Measurements from ENCODE around the gene WNT3. TPM values are rescaled to one million over a fixed set of nuclear protein-coding genes. Genes with fewer than 3 reads are reported as not detected.

Gene WNT3
- total and polyA plus RNA-seq, 4 donors, result 4.0 to 17.1 (median 10.7) TPM

DNA sequence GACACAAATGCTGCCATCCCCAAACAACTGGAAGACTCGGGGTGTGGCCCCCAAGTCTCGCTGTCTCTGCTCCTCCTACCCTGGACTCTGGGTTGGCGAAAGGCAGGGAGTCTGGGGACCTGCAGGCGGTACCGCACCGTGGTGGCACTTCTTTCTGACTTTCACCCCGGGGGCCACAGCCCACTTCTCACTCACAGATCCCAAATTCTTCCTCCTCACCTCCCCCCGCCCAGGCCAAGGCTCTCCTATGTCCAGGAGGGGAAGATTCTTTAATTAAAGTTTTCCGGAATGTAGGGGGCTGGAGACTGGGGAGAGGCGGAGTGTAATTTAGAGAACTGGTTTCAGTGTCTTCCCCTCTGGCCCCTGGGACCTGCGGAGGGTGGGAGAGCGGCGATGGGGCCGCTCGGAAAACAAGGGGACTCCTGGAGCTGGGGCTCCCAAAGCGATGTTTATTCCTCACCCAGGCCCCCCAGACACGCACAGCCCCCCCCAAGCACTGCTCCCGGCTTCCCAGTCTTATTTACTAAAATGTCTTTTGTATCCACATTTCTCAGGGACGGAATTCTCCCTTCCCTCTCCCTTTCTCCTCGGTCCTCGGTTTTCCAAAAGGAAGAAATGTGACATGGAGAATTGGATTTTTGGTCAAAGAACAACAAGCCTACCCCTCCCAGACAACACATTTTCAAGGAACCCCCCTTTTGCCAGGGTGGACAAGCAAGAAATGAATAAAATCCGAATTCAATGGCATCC, 1.2 kb downstream of the WNT3 start:
- Histone ChIP-seq H3K27me3 (ENCODE audit: control insufficient read depth, insufficient read depth, low read length) (peaks cover 59% of the 10 kb centered on the region), H3K4me3 (ENCODE audit: low read depth, low read length) (peak overlapping the region; percentile 36), H3K36me3 (ENCODE audit: control insufficient read depth, insufficient read depth, low read length) (peaks cover 7% of the 10 kb centered on the region), H3K4me1 (ENCODE audit: control insufficient read depth, insufficient read depth, low read length) (peaks cover 57% of the 10 kb centered on the region), H3K9me3 (ENCODE audit: control insufficient read depth, insufficient read depth, low read length) (no peaks in the 10 kb centered on the region), H3K27ac (ENCODE audit: low read depth, low read length) (peak overlapping the region; percentile 49)
- peak in 1 of 6 donors; percentile 14 for DNase-seq (ENCODE audit: low read depth in 4 of 6, low spot score in 6 of 6)
- WGBS (ENCODE audit: insufficient coverage), result 22% methylated on average over 6 of the region's 22 CpGs

DNA sequence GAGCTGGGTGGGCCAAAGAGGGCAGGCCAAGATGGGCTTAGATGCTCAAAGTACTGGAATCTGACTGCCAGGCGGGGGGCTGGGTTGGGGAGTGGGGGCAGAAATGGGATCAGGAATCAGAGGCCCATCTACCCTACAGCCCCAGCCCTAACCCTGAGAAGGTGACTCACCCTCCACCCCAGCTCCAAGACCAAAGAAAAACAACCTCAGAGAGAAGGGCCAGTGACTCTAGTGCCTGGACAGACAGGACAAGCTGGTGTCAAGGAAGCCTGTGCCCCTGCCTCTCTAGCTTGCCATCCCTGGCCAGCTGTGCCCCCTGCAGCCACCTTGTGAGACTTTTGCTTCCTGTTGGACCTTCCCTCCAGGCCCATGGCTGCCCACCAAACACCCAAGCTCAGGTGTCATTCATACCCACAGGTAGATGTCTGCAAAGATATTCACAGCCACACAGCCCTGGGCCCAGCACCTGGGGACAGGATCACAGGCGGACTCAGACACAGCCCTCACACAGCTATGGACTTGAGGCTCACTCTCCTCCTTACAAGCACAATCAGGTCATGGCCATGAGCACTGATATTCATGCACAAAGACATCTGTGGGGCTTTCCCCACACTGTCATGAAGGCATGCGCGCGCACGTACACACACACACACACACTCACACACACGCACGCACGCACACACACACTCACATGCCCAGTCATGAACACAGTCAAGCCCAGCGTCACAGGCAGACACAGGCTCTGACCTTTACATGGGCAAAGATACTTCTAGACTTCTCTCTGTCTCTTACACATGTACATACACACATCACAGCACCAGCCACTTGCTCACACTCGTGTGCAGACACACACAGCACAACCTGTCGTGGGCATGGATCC, 2.8 kb downstream of the WNT3 start:
- Histone ChIP-seq H3K9me3 (ENCODE audit: control insufficient read depth, insufficient read depth, low read length) (no peaks in the 10 kb centered on the region), H3K4me1 (ENCODE audit: control insufficient read depth, insufficient read depth, low read length) (peaks cover 55% of the 10 kb centered on the region), H3K27me3 (ENCODE audit: control insufficient read depth, insufficient read depth, low read length) (peaks cover 43% of the 10 kb centered on the region), H3K4me3 (ENCODE audit: low read depth, low read length) (no peak overlapping the region), H3K36me3 (ENCODE audit: control insufficient read depth, insufficient read depth, low read length) (peaks cover 7% of the 10 kb centered on the region), H3K27ac (ENCODE audit: low read depth, low read length) (no peak overlapping the region)
- no peak for DNase-seq (ENCODE audit: low read depth in 4 of 6, low spot score in 6 of 6)
- WGBS (ENCODE audit: insufficient coverage), result 71% methylated on average over 11 of the region's 12 CpGs

DNA sequence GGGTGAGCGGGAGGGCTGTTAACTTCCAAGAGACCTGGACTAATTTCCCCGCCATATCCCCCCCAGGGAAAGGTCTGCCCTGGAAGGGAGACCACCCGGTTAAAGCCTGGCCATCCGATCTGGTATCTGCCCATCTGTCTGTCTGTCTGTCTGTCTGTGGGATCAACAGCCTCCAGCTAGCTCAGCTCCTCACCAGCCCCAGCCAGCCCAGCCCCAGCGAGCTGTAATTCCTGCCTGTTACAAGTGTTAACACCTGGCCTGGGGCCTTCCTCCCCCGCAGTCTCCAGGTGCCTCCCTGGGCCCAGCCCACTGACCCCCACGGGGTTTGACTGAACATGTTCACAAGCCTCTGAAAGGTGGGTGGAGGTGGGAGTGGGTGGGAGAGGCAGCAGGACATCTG, 4.0 kb downstream of the WNT3 start:
- no peak for DNase-seq (ENCODE audit: low read depth in 4 of 6, low spot score in 6 of 6)
- H3K27me3 ChIP-seq (ENCODE audit: control insufficient read depth, insufficient read depth, low read length), result peaks cover 30% of the 10 kb centered on the region
- WGBS (ENCODE audit: insufficient coverage), result 67% methylated on average over 7 of the region's 7 CpGs
- peaks cover 50% of the 10 kb centered on the region for H3K4me1 ChIP-seq (ENCODE audit: control insufficient read depth, insufficient read depth, low read length)
- H3K9me3 ChIP-seq (ENCODE audit: control insufficient read depth, insufficient read depth, low read length), result no peaks in the 10 kb centered on the region
- H3K27ac ChIP-seq (ENCODE audit: low read depth, low read length), result no peak overlapping the region
- H3K4me3 ChIP-seq (ENCODE audit: low read depth, low read length), result no peak overlapping the region
- H3K36me3 ChIP-seq (ENCODE audit: control insufficient read depth, insufficient read depth, low read length), result peaks cover 10% of the 10 kb centered on the region

DNA sequence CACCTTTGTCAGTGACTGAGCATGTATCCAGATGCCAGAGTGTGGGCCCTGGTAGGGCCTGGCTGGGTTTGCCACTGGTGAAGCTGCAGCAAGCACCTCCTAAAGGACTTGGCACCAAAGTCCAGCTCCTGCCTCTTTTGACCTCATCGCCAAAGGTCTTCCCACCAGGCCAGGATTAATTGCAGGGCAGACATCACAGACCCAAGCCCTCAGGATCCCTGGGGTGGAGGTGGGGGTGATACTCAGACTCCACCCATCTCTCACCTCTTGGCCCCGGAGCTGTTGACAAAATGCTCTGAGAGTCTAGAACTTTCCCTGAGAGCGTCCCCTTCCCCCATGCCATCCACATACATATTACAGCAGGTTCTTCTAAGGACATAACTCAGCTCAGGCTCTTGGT, 4.6 kb downstream of the WNT3 start:
- H3K27ac ChIP-seq (ENCODE audit: low read depth, low read length), result no peak overlapping the region
- no peak overlapping the region for H3K4me3 ChIP-seq (ENCODE audit: low read depth, low read length)
- no peaks in the 10 kb centered on the region for H3K9me3 ChIP-seq (ENCODE audit: control insufficient read depth, insufficient read depth, low read length)
- 80% methylated on average over 2 of the region's 3 CpGs for WGBS (ENCODE audit: insufficient coverage)
- H3K36me3 ChIP-seq (ENCODE audit: control insufficient read depth, insufficient read depth, low read length), result peaks cover 10% of the 10 kb centered on the region
- peaks cover 49% of the 10 kb centered on the region for H3K4me1 ChIP-seq (ENCODE audit: control insufficient read depth, insufficient read depth, low read length)
- peaks cover 25% of the 10 kb centered on the region for H3K27me3 ChIP-seq (ENCODE audit: control insufficient read depth, insufficient read depth, low read length)
- DNase-seq (ENCODE audit: low read depth in 4 of 6, low spot score in 6 of 6), result no peak

DNA sequence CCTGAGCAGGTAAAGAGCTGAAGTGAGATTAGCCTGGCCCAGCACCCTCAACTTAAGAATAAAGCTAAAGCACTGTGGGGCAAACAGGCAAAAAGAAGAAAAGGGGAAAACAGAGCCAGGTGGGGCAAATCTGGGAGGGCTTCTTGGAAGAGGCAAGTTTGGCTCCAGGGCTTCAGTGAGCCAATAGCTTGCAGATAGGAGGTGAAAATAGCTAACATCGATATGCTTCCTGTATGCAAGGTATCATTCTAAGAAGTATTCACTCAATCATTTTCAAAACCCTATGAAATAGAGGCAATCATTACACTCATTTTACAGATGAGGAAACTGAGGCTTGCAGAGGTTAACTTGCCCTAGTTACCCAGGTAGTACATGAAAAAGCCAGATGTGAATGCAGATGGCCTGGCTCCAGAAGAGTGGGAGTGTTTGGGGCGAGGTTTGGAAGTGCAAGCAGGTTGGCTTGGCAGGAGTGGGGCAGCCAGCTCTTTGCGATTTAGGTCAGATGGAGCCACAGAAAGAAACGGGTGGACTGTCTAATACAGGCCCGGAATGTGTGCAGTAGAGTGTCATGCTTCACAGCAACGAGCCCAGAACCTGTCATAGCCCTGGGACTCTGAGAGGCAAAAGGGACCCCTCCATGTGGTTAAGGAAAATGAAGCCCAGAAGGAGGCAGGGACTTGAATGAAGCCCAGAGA, 5.7 kb downstream of the WNT3 start:
- Histone ChIP-seq H3K4me3 (ENCODE audit: low read depth, low read length) (no peak overlapping the region), H3K9me3 (ENCODE audit: control insufficient read depth, insufficient read depth, low read length) (no peaks in the 10 kb centered on the region), H3K36me3 (ENCODE audit: control insufficient read depth, insufficient read depth, low read length) (peaks cover 10% of the 10 kb centered on the region), H3K4me1 (ENCODE audit: control insufficient read depth, insufficient read depth, low read length) (peaks cover 42% of the 10 kb centered on the region), H3K27ac (ENCODE audit: low read depth, low read length) (no peak overlapping the region), H3K27me3 (ENCODE audit: control insufficient read depth, insufficient read depth, low read length) (peaks cover 14% of the 10 kb centered on the region)
- DNase-seq (ENCODE audit: low read depth in 4 of 6, low spot score in 6 of 6), result no peak
- 80% methylated on average over 5 of the region's 6 CpGs for WGBS (ENCODE audit: insufficient coverage)

DNA sequence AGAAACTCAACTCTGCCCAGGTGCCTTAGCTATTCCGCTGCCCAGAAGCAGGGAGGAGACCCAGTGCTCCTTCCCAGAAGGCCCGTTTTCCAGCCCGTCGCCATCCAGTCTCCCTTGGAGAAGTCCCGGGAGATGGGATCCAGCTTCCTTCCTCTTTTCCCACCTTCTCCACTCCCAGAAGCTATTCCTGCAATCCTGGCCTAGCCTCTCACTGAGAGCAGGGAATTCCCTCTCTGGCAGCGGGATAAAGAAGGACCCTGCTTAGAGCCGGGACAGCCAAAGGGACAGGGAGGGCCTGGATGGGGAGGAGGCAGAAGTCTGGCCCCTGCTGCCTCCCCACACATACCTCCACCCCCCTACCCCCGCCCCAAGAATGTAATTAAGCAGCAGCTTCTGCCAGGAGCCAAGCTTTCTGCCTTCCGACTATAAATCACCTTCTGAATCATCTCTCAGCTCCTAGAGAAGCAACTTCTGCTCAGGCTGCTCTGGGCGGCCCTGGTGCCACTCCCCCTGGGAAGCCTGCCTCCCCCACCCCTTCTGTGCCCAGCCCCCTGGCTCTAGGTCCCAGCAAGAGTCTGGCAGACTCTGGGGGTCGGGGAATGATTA, 6.4 kb downstream of the WNT3 start:
- Histone ChIP-seq H3K27ac (ENCODE audit: low read depth, low read length) (no peak overlapping the region), H3K9me3 (ENCODE audit: control insufficient read depth, insufficient read depth, low read length) (no peaks in the 10 kb centered on the region), H3K36me3 (ENCODE audit: control insufficient read depth, insufficient read depth, low read length) (peaks cover 10% of the 10 kb centered on the region), H3K27me3 (ENCODE audit: control insufficient read depth, insufficient read depth, low read length) (peaks cover 7% of the 10 kb centered on the region), H3K4me1 (ENCODE audit: control insufficient read depth, insufficient read depth, low read length) (peaks cover 38% of the 10 kb centered on the region), H3K4me3 (ENCODE audit: low read depth, low read length) (no peak overlapping the region)
- DNase-seq (ENCODE audit: low read depth in 4 of 6, low spot score in 6 of 6), result peak in 1 of 6 donors; percentile 5
- WGBS (ENCODE audit: insufficient coverage), result 30% methylated on average over 8 of the region's 11 CpGs

DNA sequence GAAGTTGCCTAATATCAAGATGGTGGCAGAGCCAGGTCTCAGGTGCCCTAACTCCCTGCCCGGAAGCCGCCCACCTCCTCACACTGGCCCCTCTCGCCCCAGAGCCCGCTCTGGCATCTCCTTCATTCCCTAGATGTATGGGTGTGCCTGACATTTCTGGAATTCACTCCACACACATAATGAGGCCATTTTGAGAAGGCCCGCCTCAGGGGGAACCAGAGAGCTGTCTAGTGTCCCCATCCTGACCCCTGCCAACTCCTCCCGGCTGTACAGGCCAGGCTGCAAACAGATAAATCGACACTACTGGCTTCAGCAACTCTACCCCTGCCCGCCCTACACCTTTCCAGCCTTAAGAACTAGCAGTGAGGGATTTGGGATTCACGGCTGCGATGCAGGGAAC, 7.7 kb downstream of the WNT3 start:
- peaks cover 13% of the 10 kb centered on the region for H3K36me3 ChIP-seq (ENCODE audit: control insufficient read depth, insufficient read depth, low read length)
- no peaks in the 10 kb centered on the region for H3K27me3 ChIP-seq (ENCODE audit: control insufficient read depth, insufficient read depth, low read length)
- peaks cover 31% of the 10 kb centered on the region for H3K4me1 ChIP-seq (ENCODE audit: control insufficient read depth, insufficient read depth, low read length)
- no peak overlapping the region for H3K27ac ChIP-seq (ENCODE audit: low read depth, low read length)
- no peaks in the 10 kb centered on the region for H3K9me3 ChIP-seq (ENCODE audit: control insufficient read depth, insufficient read depth, low read length)
- no peak for DNase-seq (ENCODE audit: low read depth in 4 of 6, low spot score in 6 of 6)
- 75% methylated on average over 9 of the region's 10 CpGs for WGBS (ENCODE audit: insufficient coverage)
- no peak overlapping the region for H3K4me3 ChIP-seq (ENCODE audit: low read depth, low read length)

DNA sequence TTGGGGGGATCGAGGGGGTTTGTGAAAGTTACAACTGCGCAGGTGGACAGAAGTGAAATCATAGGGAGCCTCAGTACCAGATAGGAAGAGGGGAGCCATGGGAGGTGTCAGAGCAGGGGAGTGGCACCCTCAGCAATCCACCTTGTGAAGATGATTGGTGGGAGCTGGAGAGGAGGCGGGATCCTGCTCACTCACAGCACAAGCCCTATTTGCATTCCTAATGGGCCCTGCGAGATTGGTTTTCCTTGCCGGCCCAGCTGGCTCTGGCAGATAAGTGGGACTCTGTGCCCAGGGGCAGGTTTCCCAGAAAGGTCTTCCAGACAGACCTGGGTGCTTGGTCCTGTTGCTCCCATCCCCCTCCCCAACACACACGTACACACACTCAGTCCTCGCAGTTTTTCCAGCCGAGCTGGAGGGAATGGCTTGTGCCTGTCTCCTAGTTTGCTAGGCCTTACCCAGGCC, 9.4 kb downstream of the WNT3 start:
- H3K4me3 ChIP-seq (ENCODE audit: low read depth, low read length), result no peak overlapping the region
- no peaks in the 10 kb centered on the region for H3K27me3 ChIP-seq (ENCODE audit: control insufficient read depth, insufficient read depth, low read length)
- H3K9me3 ChIP-seq (ENCODE audit: control insufficient read depth, insufficient read depth, low read length), result no peaks in the 10 kb centered on the region
- no peak overlapping the region for H3K27ac ChIP-seq (ENCODE audit: low read depth, low read length)
- DNase-seq (ENCODE audit: low read depth in 4 of 6, low spot score in 6 of 6), result peak in 1 of 6 donors; percentile 74
- WGBS (ENCODE audit: insufficient coverage), result 45% methylated on average over 7 of the region's 8 CpGs
- H3K36me3 ChIP-seq (ENCODE audit: control insufficient read depth, insufficient read depth, low read length), result peaks cover 11% of the 10 kb centered on the region
- peaks cover 29% of the 10 kb centered on the region for H3K4me1 ChIP-seq (ENCODE audit: control insufficient read depth, insufficient read depth, low read length)

DNA sequence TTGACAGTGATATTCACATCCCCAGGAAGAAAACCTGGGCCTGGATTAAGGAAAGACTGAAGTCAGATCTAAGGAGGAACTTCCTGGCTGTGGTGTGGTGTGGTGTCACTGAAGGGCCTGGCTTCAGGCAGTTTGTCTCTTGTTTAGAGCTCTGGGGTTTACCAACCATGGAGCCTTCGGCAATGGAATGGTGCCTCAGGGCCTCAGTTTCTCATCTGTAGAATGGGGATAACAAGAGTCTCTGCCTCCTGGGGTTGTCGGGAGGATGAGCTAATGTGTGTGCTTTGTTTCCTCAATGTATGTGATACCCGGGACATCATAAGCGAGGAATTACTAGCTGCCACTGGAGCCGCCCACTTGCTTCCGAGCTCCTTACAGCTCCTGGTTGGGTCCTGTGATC, 12.7 kb downstream of the WNT3 start:
- Histone ChIP-seq H3K27me3 (ENCODE audit: control insufficient read depth, insufficient read depth, low read length) (no peaks in the 10 kb centered on the region), H3K4me1 (ENCODE audit: control insufficient read depth, insufficient read depth, low read length) (peaks cover 13% of the 10 kb centered on the region), H3K4me3 (ENCODE audit: low read depth, low read length) (no peak overlapping the region), H3K9me3 (ENCODE audit: control insufficient read depth, insufficient read depth, low read length) (no peaks in the 10 kb centered on the region), H3K27ac (ENCODE audit: low read depth, low read length) (no peak overlapping the region), H3K36me3 (ENCODE audit: control insufficient read depth, insufficient read depth, low read length) (peaks cover 11% of the 10 kb centered on the region)
- WGBS (ENCODE audit: insufficient coverage), result 100% methylated on average over 3 of the region's 6 CpGs
- DNase-seq (ENCODE audit: low read depth in 4 of 6, low spot score in 6 of 6), result no peak
